ENCODE measurements around the gene LRBA. TPM values are rescaled to one million over a fixed set of nuclear protein-coding genes. Genes with fewer than 3 reads are reported as not detected.

The LRBA gene
- total and polyA plus RNA-seq, 4 donors, result 11.8 to 149 (median 34.2) TPM

- H3K36me3 ChIP-seq (ENCODE audit: control insufficient read depth in 4 of 4, insufficient read depth in 4 of 4, low read length in 4 of 4), result no peaks in the 10 kb centered on the region
- TF ChIP-seq, protein P1, sequence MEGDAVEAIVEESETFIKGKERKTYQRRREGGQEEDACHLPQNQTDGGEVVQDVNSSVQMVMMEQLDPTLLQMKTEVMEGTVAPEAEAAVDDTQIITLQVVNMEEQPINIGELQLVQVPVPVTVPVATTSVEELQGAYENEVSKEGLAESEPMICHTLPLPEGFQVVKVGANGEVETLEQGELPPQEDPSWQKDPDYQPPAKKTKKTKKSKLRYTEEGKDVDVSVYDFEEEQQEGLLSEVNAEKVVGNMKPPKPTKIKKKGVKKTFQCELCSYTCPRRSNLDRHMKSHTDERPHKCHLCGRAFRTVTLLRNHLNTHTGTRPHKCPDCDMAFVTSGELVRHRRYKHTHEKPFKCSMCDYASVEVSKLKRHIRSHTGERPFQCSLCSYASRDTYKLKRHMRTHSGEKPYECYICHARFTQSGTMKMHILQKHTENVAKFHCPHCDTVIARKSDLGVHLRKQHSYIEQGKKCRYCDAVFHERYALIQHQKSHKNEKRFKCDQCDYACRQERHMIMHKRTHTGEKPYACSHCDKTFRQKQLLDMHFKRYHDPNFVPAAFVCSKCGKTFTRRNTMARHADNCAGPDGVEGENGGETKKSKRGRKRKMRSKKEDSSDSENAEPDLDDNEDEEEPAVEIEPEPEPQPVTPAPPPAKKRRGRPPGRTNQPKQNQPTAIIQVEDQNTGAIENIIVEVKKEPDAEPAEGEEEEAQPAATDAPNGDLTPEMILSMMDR (IDR thresholded peaks at IDR 0.05; ENCODE audit: control extremely low read depth, extremely low read depth), result no peak
- no peak overlapping the region for H3K27ac ChIP-seq (ENCODE audit: low read depth in 1 of 2, low read length in 1 of 2)
- no peaks in the 10 kb centered on the region for H3K4me1 ChIP-seq (ENCODE audit: control insufficient read depth in 5 of 5, insufficient read depth in 5 of 5, low read length in 5 of 5)
- H3K9ac ChIP-seq (ENCODE audit: insufficient read depth in 1 of 2, low read length in 2 of 2), result no peak overlapping the region
- H3K9me3 ChIP-seq (ENCODE audit: control insufficient read depth in 4 of 4, insufficient read depth in 3 of 4, low read length in 3 of 4), result no peaks in the 10 kb centered on the region
- WGBS, 2 donors, result 93 to 95% methylated on average over 2 of the region's 2 CpGs
- no peak overlapping the region for H3K4me3 ChIP-seq
- DNase-seq (no peak), ATAC-seq (ENCODE audit: insufficient read depth, low FRiP score) (no peak)
- no peaks in the 10 kb centered on the region for H3K27me3 ChIP-seq (ENCODE audit: control insufficient read depth in 3 of 3, insufficient read depth in 3 of 3, low read length in 2 of 3)
These were observed 521.2 kb downstream of the LRBA start for GRCh38 chr4:150493851-150494250.

DNA sequence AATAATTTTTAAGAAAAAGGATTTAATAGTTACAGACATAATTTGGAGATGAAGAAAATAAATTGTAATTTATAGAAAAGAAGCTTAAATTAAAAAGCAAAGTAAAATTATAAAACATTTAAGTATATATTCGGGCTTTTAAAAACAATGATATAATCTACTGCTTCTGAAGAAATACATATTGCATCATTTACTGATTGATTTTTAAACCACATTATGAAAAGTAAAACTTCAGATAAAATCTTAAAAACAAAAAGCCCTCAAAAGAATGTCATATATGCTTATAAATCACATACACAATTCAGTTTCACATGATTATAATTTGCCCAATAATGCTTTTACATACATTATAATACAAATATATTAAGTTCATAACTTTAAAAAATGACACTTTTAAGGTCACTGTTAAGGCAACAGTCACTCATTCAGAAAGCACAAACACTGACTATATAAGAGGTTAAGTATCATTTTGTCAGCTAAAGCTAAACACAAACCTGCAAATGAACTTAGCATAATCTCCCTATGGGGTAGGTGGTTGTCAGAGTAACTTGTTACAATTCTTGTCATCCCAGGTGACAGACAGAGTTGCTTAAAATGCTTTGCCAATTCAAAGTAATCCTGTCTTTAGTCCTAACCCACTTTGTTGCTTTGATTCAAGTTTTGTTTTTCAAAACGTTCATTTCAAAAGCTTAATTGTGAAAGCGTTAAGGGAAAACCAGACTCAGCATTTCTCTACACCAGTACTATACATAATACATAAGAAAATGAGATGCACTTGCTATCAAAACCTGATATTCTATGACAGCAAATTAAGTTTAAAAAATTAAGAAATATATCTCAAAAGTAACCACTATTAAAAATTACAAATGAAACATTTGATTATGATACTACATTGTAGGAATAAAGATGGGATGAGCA is 523.7 kb downstream of the LRBA start:
- Histone ChIP-seq H3K4me3 (no peak overlapping the region), H3K9ac (ENCODE audit: insufficient read depth in 1 of 2, low read length in 2 of 2) (no peak overlapping the region), H3K36me3 (ENCODE audit: control insufficient read depth in 4 of 4, insufficient read depth in 4 of 4, low read length in 4 of 4) (no peaks in the 10 kb centered on the region), H3K27me3 (ENCODE audit: control insufficient read depth in 3 of 3, insufficient read depth in 3 of 3, low read length in 2 of 3) (no peaks in the 10 kb centered on the region), H3K27ac (ENCODE audit: low read depth in 1 of 2, low read length in 1 of 2) (no peak overlapping the region), H3K4me1 (ENCODE audit: control insufficient read depth in 5 of 5, insufficient read depth in 5 of 5, low read length in 5 of 5) (no peaks in the 10 kb centered on the region), H3K9me3 (ENCODE audit: control insufficient read depth in 4 of 4, insufficient read depth in 3 of 4, low read length in 3 of 4) (no peaks in the 10 kb centered on the region)
- TF ChIP-seq, protein P1 (IDR thresholded peaks at IDR 0.05; ENCODE audit: control extremely low read depth, extremely low read depth), result no peak
- no peak for ATAC-seq (ENCODE audit: insufficient read depth, low FRiP score)
- no peak for DNase-seq
- WGBS, 2 donors, result 66 to 70% methylated on average over 3 of the region's 3 CpGs

GRCh38 chr4:150482581-150482980 is 532.5 kb downstream of the LRBA start:
- no peak for DNase-seq
- WGBS, 2 donors, result 82 to 84% methylated on average over 4 of the region's 4 CpGs
- H3K36me3 ChIP-seq (ENCODE audit: control insufficient read depth in 4 of 4, insufficient read depth in 4 of 4, low read length in 4 of 4), result no peaks in the 10 kb centered on the region
- H3K4me3 ChIP-seq, result no peak overlapping the region
- H3K27me3 ChIP-seq (ENCODE audit: control insufficient read depth in 3 of 3, insufficient read depth in 3 of 3, low read length in 2 of 3), result no peaks in the 10 kb centered on the region
- H3K9ac ChIP-seq (ENCODE audit: insufficient read depth in 1 of 2, low read length in 2 of 2), result no peak overlapping the region
- no peak overlapping the region for H3K27ac ChIP-seq (ENCODE audit: low read depth in 1 of 2, low read length in 1 of 2)
- ATAC-seq (ENCODE audit: insufficient read depth, low FRiP score), result no peak
- H3K9me3 ChIP-seq (ENCODE audit: control insufficient read depth in 4 of 4, insufficient read depth in 3 of 4, low read length in 3 of 4), result no peaks in the 10 kb centered on the region
- peaks cover 0 to 2% (median 0%) of the 10 kb centered on the region in 5 donors for H3K4me1 ChIP-seq (ENCODE audit: control insufficient read depth in 5 of 5, insufficient read depth in 5 of 5, low read length in 5 of 5)
- TF ChIP-seq, protein P1 (IDR thresholded peaks at IDR 0.05; ENCODE audit: control extremely low read depth, extremely low read depth), result no peak
